ENCODE data around the gene EXOC6B.

Gene EXOC6B

GRCh38 chr2:72682061-72682460, 143.8 kb downstream of the EXOC6B start:
- DNase-seq = no peak
- H3K79me2 ChIP-seq (ENCODE audit: control insufficient read depth, insufficient read depth, low read length, poor library complexity) = no peaks in the 10 kb centered on the region
- H2BK120ac ChIP-seq (ENCODE audit: insufficient read depth, low read length, poor library complexity) = no peak overlapping the region
- H2BK12ac ChIP-seq (ENCODE audit: low read length) = no peak overlapping the region
- no peak overlapping the region for H2AK5ac ChIP-seq (ENCODE audit: low read length)
- H3K14ac ChIP-seq (ENCODE audit: low read length) = no peak overlapping the region
- no peaks in the 10 kb centered on the region for H3K36me3 ChIP-seq (ENCODE audit: control insufficient read depth in 1 of 2, insufficient read depth in 2 of 2, low read length in 2 of 2)
- H3K23ac ChIP-seq (ENCODE audit: low read length) = no peak overlapping the region
- H3K18ac ChIP-seq (ENCODE audit: low read length) = no peak overlapping the region
- H3K4ac ChIP-seq (ENCODE audit: low read depth, low read length) = no peak overlapping the region
- no peak overlapping the region for H2AFZ ChIP-seq (ENCODE audit: insufficient read depth, low read length, poor library complexity)
- no peak overlapping the region for H3K4me2 ChIP-seq (ENCODE audit: low read length)
- no peaks in the 10 kb centered on the region for H3K9me3 ChIP-seq (ENCODE audit: insufficient read depth, low read depth, low read length)
- no peak overlapping the region for H4K12ac ChIP-seq (ENCODE audit: low read depth, low read length)
- H3K4me3 ChIP-seq (ENCODE audit: low read depth, low read length) = no peak overlapping the region
- no peak overlapping the region for H3K9ac ChIP-seq (ENCODE audit: low read length)
- no peak overlapping the region for H3K27ac ChIP-seq (ENCODE audit: low read depth, low read length)
- H4K91ac ChIP-seq (ENCODE audit: low read depth, low read length) = no peak overlapping the region
- H2BK5ac ChIP-seq (ENCODE audit: low read depth, low read length, poor library complexity) = no peak overlapping the region
- no peaks in the 10 kb centered on the region for H3K27me3 ChIP-seq (ENCODE audit: insufficient read depth, low read length)
- H3K4me1 ChIP-seq (ENCODE audit: control insufficient read depth in 1 of 2, insufficient read depth in 2 of 2, low read length in 2 of 2) = no peaks in the 10 kb centered on the region
- no peaks in the 10 kb centered on the region for H3K79me1 ChIP-seq (ENCODE audit: low read length)
- H4K8ac ChIP-seq (ENCODE audit: low read depth, low read length) = no peak overlapping the region

DNA sequence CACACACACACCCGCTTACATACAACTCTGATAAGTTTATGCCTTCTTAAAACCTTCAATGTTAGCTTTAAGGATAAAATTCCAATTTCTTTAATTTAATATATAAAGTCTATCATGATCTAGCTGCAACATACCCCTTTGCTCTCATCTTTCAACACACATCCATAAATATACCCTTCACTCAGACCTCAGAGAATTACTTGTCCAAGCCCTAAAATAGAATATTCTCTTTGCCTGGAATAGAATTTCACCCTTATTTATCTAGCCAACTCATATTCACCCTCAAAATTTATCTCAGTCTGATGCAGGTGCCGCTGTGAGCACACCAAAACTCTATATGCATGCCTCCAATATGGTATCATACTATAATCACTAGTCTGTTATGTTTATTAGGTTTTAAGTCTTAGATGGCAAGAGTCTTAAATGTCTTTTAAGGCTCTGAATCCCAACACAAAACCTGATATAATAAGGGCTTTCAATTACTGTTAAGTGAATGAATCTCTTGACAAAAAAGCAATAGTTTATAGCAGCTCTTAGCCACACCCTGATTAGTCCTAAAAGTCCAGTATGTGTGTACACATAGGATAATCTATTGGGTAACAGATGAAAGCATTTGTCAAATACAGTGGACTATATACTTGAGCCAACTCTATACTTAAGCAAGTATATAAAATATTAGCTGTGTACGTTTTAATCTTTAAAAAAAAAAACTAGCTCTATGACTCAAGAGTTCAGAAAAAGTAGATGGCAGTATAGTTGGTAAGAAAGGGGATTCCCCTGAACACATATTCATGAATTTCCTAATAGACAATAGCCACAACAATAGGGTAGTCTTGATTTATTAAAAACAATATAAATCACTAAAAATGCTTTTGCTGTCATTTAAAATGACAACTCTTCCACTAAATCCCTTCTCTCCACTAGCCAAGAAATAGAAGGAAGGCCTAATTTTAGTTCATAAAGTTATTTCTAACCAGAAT, 144.5 kb downstream of the EXOC6B start:
- Histone ChIP-seq H4K12ac (ENCODE audit: low read depth, low read length) (no peak overlapping the region), H4K8ac (ENCODE audit: low read depth, low read length) (no peak overlapping the region), H2AFZ (ENCODE audit: insufficient read depth, low read length, poor library complexity) (no peak overlapping the region), H4K91ac (ENCODE audit: low read depth, low read length) (no peak overlapping the region), H3K4me2 (ENCODE audit: low read length) (no peak overlapping the region), H3K4ac (ENCODE audit: low read depth, low read length) (no peak overlapping the region), H2BK120ac (ENCODE audit: insufficient read depth, low read length, poor library complexity) (no peak overlapping the region), H2BK12ac (ENCODE audit: low read length) (no peak overlapping the region), H3K18ac (ENCODE audit: low read length) (no peak overlapping the region), H3K27me3 (ENCODE audit: insufficient read depth, low read length) (no peaks in the 10 kb centered on the region), H3K14ac (ENCODE audit: low read length) (no peak overlapping the region), H3K79me2 (ENCODE audit: control insufficient read depth, insufficient read depth, low read length, poor library complexity) (no peaks in the 10 kb centered on the region), H3K9ac (ENCODE audit: low read length) (no peak overlapping the region), H3K27ac (ENCODE audit: low read depth, low read length) (no peak overlapping the region), H3K36me3 (ENCODE audit: control insufficient read depth in 1 of 2, insufficient read depth in 2 of 2, low read length in 2 of 2) (no peaks in the 10 kb centered on the region), H3K79me1 (ENCODE audit: low read length) (no peaks in the 10 kb centered on the region), H2AK5ac (ENCODE audit: low read length) (no peak overlapping the region), H3K4me1 (ENCODE audit: control insufficient read depth in 1 of 2, insufficient read depth in 2 of 2, low read length in 2 of 2) (no peaks in the 10 kb centered on the region), H3K23ac (ENCODE audit: low read length) (no peak overlapping the region), H3K9me3 (ENCODE audit: insufficient read depth, low read depth, low read length) (no peaks in the 10 kb centered on the region), H3K4me3 (ENCODE audit: low read depth, low read length) (no peak overlapping the region), H2BK5ac (ENCODE audit: low read depth, low read length, poor library complexity) (no peak overlapping the region)
- no CpG with 5 or more reads among the region's 3 CpGs for WGBS (ENCODE audit: extremely low coverage, insufficient coverage, insufficient read length)
- DNase-seq = no peak

GRCh38 chr2:72678024-72678423, 147.8 kb downstream of the EXOC6B start:
- H3K36me3 ChIP-seq (ENCODE audit: control insufficient read depth in 1 of 2, insufficient read depth in 2 of 2, low read length in 2 of 2) = no peaks in the 10 kb centered on the region
- H2AFZ ChIP-seq (ENCODE audit: insufficient read depth, low read length, poor library complexity) = no peak overlapping the region
- H4K91ac ChIP-seq (ENCODE audit: low read depth, low read length) = no peak overlapping the region
- no peak overlapping the region for H3K23ac ChIP-seq (ENCODE audit: low read length)
- no peaks in the 10 kb centered on the region for H3K79me2 ChIP-seq (ENCODE audit: control insufficient read depth, insufficient read depth, low read length, poor library complexity)
- H3K4ac ChIP-seq (ENCODE audit: low read depth, low read length) = no peak overlapping the region
- H2BK5ac ChIP-seq (ENCODE audit: low read depth, low read length, poor library complexity) = no peak overlapping the region
- H4K8ac ChIP-seq (ENCODE audit: low read depth, low read length) = no peak overlapping the region
- no peak overlapping the region for H4K12ac ChIP-seq (ENCODE audit: low read depth, low read length)
- H2BK12ac ChIP-seq (ENCODE audit: low read length) = no peak overlapping the region
- no peak overlapping the region for H3K14ac ChIP-seq (ENCODE audit: low read length)
- H3K4me2 ChIP-seq (ENCODE audit: low read length) = no peak overlapping the region
- H3K18ac ChIP-seq (ENCODE audit: low read length) = no peak overlapping the region
- no peaks in the 10 kb centered on the region for H3K79me1 ChIP-seq (ENCODE audit: low read length)
- no peak overlapping the region for H2AK5ac ChIP-seq (ENCODE audit: low read length)
- DNase-seq = peak; percentile 42 to 84
- H3K9me3 ChIP-seq (ENCODE audit: insufficient read depth, low read depth, low read length) = no peaks in the 10 kb centered on the region
- H3K27me3 ChIP-seq (ENCODE audit: insufficient read depth, low read length) = no peaks in the 10 kb centered on the region
- no peak overlapping the region for H2BK120ac ChIP-seq (ENCODE audit: insufficient read depth, low read length, poor library complexity)
- WGBS (ENCODE audit: extremely low coverage, insufficient coverage, insufficient read length) = no CpG with 5 or more reads among the region's 2 CpGs
- H3K4me3 ChIP-seq (ENCODE audit: low read depth, low read length) = no peak overlapping the region
- H3K9ac ChIP-seq (ENCODE audit: low read length) = no peak overlapping the region
- H3K4me1 ChIP-seq (ENCODE audit: control insufficient read depth in 1 of 2, insufficient read depth in 2 of 2, low read length in 2 of 2) = no peaks in the 10 kb centered on the region
- no peak overlapping the region for H3K27ac ChIP-seq (ENCODE audit: low read depth, low read length)

- Histone ChIP-seq H3K4me2 (ENCODE audit: low read length) (no peak overlapping the region), H3K79me2 (ENCODE audit: control insufficient read depth, insufficient read depth, low read length, poor library complexity) (no peaks in the 10 kb centered on the region), H3K4me1 (ENCODE audit: control insufficient read depth in 1 of 2, insufficient read depth in 2 of 2, low read length in 2 of 2) (no peaks in the 10 kb centered on the region), H3K36me3 (ENCODE audit: control insufficient read depth in 1 of 2, insufficient read depth in 2 of 2, low read length in 2 of 2) (no peaks in the 10 kb centered on the region), H3K9ac (ENCODE audit: low read length) (no peak overlapping the region), H3K79me1 (ENCODE audit: low read length) (no peaks in the 10 kb centered on the region), H3K18ac (ENCODE audit: low read length) (no peak overlapping the region), H2AK5ac (ENCODE audit: low read length) (no peak overlapping the region), H4K8ac (ENCODE audit: low read depth, low read length) (no peak overlapping the region), H3K4me3 (ENCODE audit: low read depth, low read length) (no peak overlapping the region), H4K12ac (ENCODE audit: low read depth, low read length) (no peak overlapping the region), H3K9me3 (ENCODE audit: insufficient read depth, low read depth, low read length) (no peaks in the 10 kb centered on the region), H3K14ac (ENCODE audit: low read length) (no peak overlapping the region), H3K23ac (ENCODE audit: low read length) (no peak overlapping the region), H2BK12ac (ENCODE audit: low read length) (no peak overlapping the region), H3K27ac (ENCODE audit: low read depth, low read length) (no peak overlapping the region), H2BK5ac (ENCODE audit: low read depth, low read length, poor library complexity) (no peak overlapping the region), H2AFZ (ENCODE audit: insufficient read depth, low read length, poor library complexity) (no peak overlapping the region), H4K91ac (ENCODE audit: low read depth, low read length) (no peak overlapping the region), H3K27me3 (ENCODE audit: insufficient read depth, low read length) (no peaks in the 10 kb centered on the region), H2BK120ac (ENCODE audit: insufficient read depth, low read length, poor library complexity) (no peak overlapping the region), H3K4ac (ENCODE audit: low read depth, low read length) (no peak overlapping the region)
- WGBS (ENCODE audit: extremely low coverage, insufficient coverage, insufficient read length) = no CpG with 5 or more reads among the region's 5 CpGs
- DNase-seq = peak in 1 of 2 donors; percentile 76
These were observed 149.3 kb downstream of the EXOC6B start for GRCh38 chr2:72676341-72677025.
